GM21390 (cell line): ENCODE data around the gene RAD51AP1.
"Not testable (repeated sequence)": the region's sequence is repeated elsewhere in the genome, so short reads cannot be mapped to it uniquely, and the experiment has no call there.

Experiments used
- ATAC-seq: cut with Tn5 transposase; IDR thresholded peaks from one replicate; pipeline ENCODE4 v1.9.1; 2021; ENCODE audit not compliant: unreplicated experiment

RAD51AP1 gene, protein sequence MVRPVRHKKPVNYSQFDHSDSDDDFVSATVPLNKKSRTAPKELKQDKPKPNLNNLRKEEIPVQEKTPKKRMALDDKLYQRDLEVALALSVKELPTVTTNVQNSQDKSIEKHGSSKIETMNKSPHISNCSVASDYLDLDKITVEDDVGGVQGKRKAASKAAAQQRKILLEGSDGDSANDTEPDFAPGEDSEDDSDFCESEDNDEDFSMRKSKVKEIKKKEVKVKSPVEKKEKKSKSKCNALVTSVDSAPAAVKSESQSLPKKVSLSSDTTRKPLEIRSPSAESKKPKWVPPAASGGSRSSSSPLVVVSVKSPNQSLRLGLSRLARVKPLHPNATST

DNA sequence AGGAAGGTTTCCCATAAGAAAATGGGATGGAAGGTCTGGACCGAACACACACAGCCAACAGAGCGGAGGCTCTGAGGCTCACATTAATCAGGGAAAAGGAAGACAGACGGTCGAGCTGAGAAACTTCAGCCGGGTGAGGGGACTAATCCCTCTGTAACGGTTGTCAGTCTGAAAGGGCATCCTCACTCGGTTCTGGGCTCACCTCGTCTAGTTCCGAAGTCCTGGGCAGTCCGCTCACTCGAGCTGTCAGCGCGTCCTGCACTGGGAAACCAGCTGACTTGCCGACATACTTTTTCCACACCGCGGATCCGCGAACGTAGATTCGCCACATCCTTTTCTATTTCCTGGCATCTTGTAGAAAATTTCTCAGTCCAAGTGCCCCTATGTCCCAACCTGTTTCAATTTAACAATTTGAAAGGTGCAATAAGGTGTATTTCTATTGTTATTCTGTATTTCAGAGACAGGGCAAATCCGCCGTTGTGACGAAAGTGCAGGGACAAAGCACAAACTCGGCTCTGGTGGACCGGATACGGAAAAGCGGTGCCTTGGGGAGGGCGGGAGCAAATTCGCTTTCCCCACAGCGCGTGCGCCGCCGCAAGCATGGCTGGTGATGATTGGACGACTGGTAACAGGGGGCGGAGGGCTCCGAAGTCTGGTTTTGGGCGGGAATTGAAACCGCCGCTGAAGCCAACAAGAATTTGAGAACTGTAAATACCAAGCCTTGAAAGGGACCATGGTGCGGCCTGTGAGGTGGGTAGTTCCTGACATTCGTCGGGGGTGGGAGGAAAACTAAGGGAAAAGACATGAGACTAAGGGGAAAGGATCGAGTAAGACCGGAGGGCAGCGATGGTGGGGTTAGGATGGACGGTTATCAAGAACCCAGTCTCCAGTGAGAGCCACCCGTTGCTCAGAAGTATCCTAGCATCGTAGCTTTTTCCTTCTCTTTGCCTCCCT is at the start of gene RAD51AP1:
Gene RAD51AP1, plus strand, starts transcription at position 684 of the 954 bp plus-strand sequence. Its CDS starts 50 bp downstream, at position 734.
- ATAC-seq = peak; percentile 80

DNA sequence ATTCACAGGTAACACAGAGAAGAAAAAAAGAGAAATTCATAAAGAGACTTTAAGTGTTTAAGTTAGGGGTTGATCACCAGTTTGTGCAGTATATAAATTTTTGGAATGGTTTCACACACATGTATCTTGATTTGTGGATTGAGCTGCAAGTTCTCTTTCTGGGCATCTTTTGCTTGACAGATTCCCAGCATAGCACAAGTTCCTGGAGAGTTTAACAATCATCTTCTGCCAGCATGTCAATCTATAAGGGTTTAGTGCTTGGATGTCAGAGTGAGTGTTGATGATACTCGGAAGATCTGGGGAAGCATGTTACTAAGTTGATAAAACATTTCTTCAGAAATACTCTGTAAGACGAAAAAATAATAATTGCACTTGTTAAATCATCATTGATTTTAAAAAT is 49.1 kb upstream of the RAD51AP1 start:
- no peak for ATAC-seq

DNA sequence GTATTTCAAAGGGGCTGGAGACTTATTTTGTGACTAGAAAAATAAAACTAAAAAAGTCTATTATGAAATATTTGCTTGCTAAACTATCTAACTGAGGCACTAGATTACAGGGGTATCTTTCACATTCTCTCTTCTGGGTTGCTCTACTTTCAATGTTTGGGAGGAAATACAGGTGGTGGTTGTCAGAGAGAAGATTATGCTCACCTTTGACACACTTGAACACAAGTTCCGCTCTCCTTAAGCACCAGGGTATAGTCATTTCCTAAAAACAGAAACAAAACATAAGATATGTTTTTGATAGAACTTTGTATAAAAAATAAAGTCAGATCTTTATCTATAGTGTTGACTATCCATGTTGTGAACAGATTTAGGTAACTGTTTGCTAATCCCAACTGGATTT is 47.7 kb upstream of the RAD51AP1 start:
- ATAC-seq = no peak

DNA sequence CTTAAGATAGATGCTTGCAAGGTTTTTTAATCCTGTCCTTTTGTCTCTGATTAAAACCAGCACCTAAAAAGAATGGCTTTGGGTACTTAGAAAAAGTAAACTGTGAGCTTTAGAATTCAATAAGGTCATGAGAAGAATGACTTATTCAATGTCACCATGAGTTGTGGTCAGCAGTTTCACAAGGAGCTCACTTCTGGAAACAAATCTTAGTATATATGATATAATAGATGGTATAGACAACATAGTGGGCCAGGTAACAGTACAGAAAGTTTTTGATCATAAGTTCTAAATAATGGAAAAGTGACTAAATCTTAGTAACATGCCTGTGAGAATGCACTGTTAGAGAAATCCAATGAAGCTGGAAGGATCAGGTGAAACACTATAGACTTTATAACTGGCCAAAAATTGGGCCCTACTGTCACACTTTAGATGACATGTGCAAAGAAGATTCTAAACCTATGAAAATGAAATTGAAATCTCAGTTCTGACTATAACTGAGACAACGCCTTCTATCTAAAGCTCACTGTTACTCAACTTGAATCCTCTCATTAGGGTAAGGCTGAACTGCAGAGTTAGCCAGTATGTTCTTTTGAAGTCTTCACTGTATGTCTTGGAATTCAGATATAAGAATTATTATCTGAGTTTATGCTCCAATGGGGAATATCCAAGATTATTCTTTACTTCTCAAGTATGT is 42.4 kb upstream of the RAD51AP1 start:
- ATAC-seq = peak; percentile 95

DNA sequence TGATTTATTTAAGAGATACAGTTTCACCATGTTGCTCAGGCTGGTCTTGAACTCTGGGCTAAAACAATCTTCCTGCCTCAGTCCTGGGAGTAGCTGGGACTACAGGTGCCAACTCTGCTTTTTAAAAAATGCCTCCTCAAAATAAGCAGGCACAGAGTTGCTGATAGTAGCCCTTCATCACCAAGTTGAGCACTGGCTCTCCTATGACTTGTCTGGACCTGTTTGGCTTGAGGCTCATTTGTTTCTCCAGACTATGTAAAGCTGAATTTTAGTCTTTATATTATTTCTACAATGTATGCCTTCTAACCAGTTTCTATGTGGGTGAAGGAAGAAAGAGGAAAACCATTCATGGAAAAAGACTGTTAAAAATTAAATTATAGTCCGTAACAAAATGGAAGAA is 39.5 kb upstream of the RAD51AP1 start:
- ATAC-seq = no peak

DNA sequence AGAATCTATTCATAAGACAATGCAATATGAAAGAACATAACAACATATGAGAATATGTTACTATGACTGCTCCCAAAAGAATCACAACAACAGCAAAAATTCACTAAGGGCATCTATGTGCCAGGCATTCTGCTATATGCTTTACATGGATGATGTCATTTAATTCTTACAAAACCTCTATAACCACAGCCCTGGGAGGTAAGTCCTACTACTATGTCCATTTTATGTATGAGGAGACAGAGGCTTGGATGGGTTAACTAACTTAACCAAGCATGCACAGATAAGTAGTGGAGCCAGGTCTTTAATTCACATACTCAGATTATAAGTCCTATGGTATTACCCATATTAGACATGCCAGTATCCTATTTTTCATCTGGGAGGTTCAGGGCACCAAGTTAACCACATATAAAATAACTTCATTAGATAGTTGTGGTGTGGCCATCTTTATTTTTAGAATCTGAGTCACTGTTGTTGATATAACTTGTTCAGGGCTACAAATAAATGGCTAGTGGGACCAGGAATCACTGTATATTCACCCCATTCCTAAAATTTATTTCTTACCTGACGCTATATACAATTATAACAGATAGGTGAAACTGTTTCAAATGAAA is 33.2 kb upstream of the RAD51AP1 start:
- no peak for ATAC-seq

DNA sequence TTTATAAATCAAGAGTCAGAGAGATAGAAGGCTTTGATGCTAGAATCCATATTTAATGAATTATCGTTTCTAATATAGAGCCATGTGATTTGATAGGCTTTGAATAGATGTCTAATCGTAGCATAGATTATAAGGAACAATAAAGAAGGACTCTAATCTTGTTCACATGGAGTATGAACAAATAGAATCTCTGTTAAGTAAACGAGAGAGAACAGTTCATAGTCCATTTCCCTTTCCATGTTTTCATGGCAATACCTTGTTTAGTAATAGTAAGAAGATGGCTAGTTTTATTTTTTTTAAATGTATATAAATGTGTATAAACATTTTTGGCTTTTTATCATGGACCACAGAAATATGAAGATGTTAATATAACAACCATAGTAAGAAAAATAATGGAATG is 32.3 kb upstream of the RAD51AP1 start:
- ATAC-seq = no peak

DNA sequence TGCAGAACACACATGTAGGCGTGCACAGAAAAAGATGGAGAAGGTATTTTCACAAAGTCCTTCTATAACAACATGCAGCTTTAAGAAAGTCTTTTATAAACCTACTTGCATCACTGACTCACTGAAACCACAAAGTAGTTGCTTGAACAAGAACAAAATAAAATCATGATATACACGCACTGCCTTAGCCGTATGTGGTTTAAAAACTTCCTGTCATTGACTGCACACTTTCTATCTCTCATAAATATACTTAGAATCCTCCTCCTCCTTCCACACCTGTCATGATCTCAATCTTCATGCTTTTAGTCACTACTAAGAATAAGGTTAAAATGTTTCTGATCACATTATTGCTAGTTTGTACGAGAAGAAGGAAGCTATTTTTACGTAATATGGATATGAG is 31.8 kb upstream of the RAD51AP1 start:
- peak; percentile 98 for ATAC-seq

DNA sequence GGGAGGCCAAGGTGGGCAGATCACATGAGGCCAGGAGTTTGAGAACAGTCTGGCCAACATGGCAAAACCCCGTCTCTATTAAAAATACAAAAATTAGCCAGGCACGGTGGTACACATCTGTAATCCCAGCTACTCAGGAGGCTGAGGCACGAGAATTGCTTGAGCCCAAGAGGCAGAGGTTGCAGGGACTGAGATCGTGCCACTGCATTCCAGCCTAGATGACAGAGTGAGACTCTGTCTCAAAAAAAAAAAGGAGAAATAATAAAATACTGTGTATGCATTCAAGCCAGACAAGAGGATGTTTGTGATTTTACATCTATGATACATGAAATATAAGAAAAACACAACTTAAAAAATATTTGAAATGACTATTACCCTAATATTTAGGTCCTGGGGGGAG is 30.2 kb upstream of the RAD51AP1 start:
- ATAC-seq = not testable (repeated sequence)

DNA sequence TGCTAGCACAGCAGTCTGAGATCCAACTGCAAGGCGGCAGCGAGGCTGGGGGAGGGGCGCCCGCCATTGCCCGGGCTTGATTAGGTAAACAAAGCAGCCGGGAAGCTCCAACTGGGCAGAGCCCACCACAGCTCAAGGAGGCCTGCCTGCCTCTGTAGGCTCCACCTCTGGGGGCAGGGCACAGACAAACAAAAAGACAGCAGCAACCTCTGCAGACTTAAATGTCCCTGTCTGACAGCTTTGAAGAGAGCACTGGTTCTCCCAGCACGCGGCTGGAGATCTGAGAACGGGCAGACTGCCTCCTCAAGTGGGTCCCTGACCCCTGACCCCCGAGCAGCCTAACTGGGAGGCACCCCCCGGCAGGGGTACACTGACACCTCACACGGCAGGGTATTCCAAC is 29.4 kb upstream of the RAD51AP1 start:
- not testable (repeated sequence) for ATAC-seq

DNA sequence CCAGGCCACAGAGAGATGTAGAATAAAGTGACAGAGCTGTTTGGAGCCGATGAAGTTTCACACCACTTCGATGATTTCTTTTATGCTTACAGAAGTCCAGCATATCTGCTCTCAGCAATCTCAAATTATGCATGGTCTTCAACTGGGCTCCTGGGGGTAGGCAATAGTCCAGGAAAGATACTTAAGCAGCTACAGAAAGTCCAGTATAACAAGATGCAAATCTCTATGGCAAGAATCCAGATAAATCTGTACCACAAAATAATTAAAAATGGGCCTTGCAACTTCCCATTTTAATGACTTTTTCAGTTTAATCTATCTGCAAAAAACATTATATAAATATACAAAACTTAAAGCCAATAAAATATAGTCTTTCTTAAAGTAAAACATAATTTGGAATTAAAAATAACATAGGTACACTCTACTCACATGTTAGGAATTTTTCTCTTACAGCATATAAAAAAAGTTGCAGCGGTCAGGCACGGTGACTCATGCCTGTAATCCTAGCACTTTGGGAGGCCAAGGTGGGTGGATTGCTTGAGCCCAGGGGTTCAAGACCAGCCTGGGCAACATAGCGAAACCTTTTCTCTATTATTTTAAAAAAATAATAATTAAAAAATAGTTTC is 20.5 kb upstream of the RAD51AP1 start:
- ATAC-seq = no peak

DNA sequence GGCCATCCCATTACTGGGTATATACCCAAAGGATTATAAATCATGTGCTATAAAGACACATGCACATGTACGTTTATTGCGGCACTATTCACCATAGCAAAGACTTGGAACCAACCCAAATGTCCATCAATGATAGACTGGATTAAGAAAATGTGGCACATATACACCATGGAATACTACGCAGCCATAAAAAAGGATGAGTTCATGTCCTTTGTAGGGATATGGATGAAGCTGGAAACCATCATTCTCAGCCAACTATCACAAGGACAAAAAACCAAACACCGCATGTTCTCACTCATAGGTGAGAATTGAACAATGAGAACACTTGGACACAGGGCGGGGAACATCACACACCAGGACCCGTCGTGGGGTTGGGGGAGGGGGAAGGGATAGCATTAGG is 15.2 kb upstream of the RAD51AP1 start:
- ATAC-seq = not testable (repeated sequence)

DNA sequence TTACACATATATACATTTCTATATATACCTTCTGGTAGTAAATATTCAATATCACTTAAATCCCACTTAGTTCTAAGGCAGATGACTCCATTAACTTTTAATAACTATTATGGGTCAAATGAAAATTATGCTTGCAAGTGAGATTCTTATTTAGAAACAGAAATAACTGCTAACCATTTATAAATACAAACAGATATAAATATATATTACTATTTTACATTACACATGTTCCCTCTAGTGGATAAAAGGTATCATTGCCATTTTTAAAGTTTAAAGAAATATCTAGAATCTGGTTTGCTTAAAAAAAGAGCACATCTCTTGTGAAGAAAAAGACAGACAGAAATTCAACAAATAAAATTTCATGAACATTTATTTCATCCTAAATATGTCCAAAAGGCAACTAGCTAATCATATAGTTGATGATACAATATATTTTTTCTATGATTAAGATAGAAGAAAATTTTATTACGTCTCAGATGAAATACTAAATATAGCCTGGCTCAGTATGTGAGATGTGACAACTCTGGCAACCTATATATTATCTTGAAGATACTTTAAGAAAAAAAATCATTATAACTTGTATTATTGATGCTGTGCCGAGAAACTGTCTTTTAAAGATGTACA is 11.7 kb upstream of the RAD51AP1 start:
- ATAC-seq = no peak

DNA sequence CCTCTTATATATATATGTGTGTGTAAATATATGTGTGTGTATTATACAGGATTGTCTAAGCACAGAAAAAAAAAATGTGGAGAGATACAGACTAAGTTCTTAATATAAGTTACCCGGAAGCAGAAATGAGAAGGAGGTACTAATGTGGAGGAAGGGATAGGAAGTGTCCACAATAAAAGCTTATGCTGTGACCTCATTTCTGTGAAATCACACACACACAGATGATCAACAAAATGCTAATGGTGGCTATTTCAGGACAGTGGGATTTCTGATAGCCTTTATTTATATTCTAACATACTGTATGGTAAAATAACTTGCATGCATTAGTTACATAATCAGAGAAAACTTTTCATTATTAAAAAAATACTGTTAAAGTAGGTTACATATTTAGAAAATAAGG is 8.5 kb upstream of the RAD51AP1 start:
- no peak for ATAC-seq

DNA sequence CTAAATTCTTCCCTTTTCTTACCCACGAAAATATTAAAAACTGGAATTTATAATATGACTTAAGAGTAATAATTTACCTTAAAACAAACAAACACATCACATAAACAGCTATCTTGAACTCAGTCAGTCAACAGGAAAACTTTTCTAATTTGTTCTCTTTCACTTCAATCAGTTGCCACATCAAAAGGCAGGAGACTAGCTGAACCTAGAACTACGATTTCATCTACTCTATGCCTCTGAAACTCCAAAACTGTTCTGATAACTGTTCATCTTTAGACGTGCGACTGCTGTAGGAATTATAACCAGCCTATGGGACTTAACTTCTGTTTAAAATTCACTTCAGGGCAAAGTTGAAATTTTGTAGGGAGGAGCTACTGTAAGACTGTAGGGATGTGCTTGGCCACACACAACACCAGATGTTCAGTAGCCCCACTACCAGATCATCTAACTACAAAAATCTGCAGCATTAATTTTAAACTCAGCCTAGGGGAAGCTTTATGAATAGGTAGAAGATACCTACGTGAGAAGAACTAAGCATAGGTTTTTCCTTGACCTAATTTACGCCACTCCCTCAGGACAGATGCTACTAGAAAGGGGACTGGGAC is 7.6 kb upstream of the RAD51AP1 start:
- no peak for ATAC-seq

DNA sequence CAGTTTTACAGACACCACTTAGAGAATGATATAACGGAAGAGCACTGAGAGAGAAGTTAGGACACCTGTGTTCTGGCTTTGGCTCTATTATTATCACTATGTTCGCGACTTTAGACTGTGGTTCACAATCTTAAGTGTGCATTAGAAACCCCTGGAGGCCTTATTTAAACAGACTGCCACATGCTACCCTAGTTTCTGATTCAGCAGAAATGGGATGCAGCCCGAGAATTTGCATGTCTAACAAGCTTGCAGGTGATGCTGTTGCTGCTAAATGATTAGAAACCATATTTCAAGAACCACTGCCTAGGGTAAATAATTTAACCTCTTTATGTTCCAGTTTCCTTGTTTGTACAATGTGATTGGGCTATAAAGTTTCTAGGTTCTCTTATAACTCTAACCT is 3.6 kb upstream of the RAD51AP1 start:
- ATAC-seq = peak; percentile 41

DNA sequence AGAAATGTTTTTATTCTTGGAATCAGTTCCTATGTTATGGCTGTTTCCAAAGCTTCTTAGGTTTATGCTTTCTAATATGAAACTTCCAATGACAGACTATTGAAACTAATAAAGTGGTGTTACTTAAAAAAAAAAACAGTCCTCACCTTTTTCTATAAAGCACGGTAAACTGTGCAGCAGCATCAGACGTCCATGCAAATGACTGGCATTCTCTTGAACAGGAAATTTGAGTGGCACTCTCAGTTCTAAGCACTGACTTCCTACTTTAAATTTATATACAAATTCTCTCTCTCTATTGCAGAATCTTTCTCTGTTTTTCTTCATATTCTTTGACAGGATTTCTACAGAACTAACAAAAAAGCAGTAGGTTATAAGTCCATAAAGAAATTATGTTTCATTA is 2.8 kb upstream of the RAD51AP1 start:
- ATAC-seq = no peak

DNA sequence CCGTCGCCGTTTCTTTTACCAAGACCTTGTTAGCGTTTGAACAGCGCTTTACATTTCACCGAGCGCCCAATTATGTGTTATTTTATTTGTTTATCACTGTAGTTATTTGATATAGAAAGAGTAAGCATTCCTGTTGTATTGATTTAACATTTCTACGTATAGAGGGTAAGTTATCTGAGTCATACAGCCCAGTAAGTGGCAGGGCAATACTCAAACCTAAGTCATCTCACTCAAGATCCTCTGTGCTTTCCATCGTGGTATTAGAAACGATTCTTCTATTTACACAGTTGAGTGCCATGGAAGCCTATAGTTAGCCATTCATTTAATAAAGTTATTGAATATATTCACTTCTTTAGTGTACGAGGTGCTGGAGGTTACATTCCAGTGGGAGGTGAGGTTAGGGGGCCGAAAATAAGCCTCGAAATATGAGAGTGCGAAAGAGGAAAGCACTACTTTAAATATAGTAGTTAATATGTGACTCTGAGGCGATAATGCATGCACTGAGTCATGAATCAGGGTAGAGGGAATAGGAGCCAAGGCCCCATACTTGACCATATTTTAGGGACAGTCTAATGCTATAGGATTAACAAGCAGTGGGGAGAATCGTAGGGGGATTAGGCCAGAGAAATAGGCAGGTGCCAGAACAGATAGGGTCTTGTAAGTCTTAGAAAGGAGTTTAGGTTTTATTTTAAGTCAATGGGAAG is 629 bp downstream of the RAD51AP1 start:
- no peak for ATAC-seq

DNA sequence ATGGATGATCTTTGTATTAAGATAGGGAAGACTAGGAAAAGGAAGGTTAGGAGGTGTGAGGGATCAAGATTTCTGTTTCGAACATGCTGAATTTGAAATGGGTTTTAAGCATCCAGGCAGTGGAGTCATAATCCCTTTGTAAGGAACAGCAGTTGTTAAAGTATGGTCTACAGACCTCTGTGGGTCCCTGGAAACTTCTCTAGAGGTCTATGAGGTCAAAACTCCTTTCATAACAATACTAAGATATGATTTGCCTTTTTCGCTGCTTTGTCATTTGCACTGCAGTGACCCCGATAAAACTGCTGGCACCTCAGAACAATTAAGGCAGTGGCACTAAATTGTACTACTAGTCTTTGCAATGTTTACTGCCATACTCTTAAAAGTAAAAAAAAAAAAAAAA is 1.5 kb downstream of the RAD51AP1 start:
- no peak for ATAC-seq
